Erythroblast (primary cell): ENCODE measurements around the gene ACOT7.
"Not testable (repeated sequence)": the region's sequence is repeated elsewhere in the genome, so short reads cannot be mapped to it uniquely, and the experiment has no call there.

ENCODE experiments used
- DNase-seq, 2 experiments: peaks; one replicate each; lab custom pipeline; 2025; lab: John Stamatoyannopoulos, UW
- GATA1 ChIP-seq: IDR thresholded peaks from 2 replicates; pipeline ENCODE4 v1.6.1; 2011; ENCODE audit warnings: low read depth, mild to moderate bottlenecking, control low read depth, low read length, moderate library complexity
- POLR2A ChIP-seq: IDR thresholded peaks from 2 replicates; pipeline ENCODE4 v1.6.1; 2011; ENCODE audit warnings: mild to moderate bottlenecking, low read length

ACOT7 gene

GRCh38 chr1:6373961-6374720 is 19.4 kb downstream of the ACOT7 start:
- no peak for DNase-seq
- TF ChIP-seq GATA1 (no peak), POLR2A (no peak)

GRCh38 chr1:6372236-6372635 is 21.3 kb downstream of the ACOT7 start:
- not testable (repeated sequence) for DNase-seq

- no peak for DNase-seq
- no peak for TF ChIP-seq GATA1
- no peak for TF ChIP-seq POLR2A
Measured at GRCh38 chr1:6370006-6370405, 23.6 kb downstream of the ACOT7 start.

GRCh38 chr1:6367381-6368012 is 26.1 kb downstream of the ACOT7 start:
- TF ChIP-seq POLR2A = no peak
- no peak for DNase-seq

GRCh38 chr1:6365047-6365446 is 28.5 kb downstream of the ACOT7 start:
- TF ChIP-seq POLR2A = no peak
- no peak for TF ChIP-seq GATA1
- no peak for DNase-seq

- peak; percentile 56 to 57 for DNase-seq
Measured at GRCh38 chr1:6363085-6363884, 30.3 kb downstream of the ACOT7 start.

GRCh38 chr1:6361124-6361775 is 32.3 kb downstream of the ACOT7 start:
- no peak for TF ChIP-seq GATA1
- no peak for TF ChIP-seq POLR2A
- DNase-seq = no peak

- no peak for TF ChIP-seq POLR2A
- TF ChIP-seq GATA1 = no peak
- DNase-seq = no peak
Measured at GRCh38 chr1:6360517-6361070, 33.0 kb downstream of the ACOT7 start.

GRCh38 chr1:6360117-6360496 is 33.5 kb downstream of the ACOT7 start:
- no peak for TF ChIP-seq POLR2A
- TF ChIP-seq GATA1 = no peak

GRCh38 chr1:6359216-6360116 is 34.1 kb downstream of the ACOT7 start:
- TF ChIP-seq POLR2A (peak; percentile 76), GATA1 (peak; percentile 70)
- DNase-seq = peak; percentile 90 to 93

More at GRCh38 chr1:6360117-6360496, 33.5 kb downstream of the ACOT7 start:
- no peak for DNase-seq

- peak; percentile 44 to 62 for DNase-seq
- TF ChIP-seq POLR2A (no peak), GATA1 (no peak)
Measured at GRCh38 chr1:6358757-6359201, 34.8 kb downstream of the ACOT7 start.

- TF ChIP-seq GATA1 (no peak), POLR2A (no peak)
- no peak for DNase-seq
Measured at GRCh38 chr1:6358144-6358624, 35.4 kb downstream of the ACOT7 start.
